ENCODE measurements around the gene ROBO1.

Gene ROBO1

GRCh38 chr3:78992830-78993229 is 775.0 kb downstream of the ROBO1 start:
- Histone ChIP-seq H3K9me3 (replicated peaks; ENCODE audit: insufficient read depth, low read length) (no peaks in the 10 kb centered on the region), H2AFZ (ENCODE audit: low read length) (no peak overlapping the region), H3K4me1 (ENCODE audit: low read length) (peaks cover 13% of the 10 kb centered on the region), H3K27me3 (replicated peaks; ENCODE audit: insufficient read depth, low read length) (no peaks in the 10 kb centered on the region), H3K4me3 (ENCODE audit: low read length) (no peak overlapping the region), H3K9ac (ENCODE audit: low read length) (no peak overlapping the region), H3K79me2 (ENCODE audit: low read length) (peaks cover 20% of the 10 kb centered on the region), H3K27ac (ENCODE audit: low read length) (no peak overlapping the region), H3F3A (ENCODE audit: insufficient read depth, low read length) (no peaks in the 10 kb centered on the region), H3K9me2 (replicated peaks; ENCODE audit: insufficient read depth, low read length) (no peaks in the 10 kb centered on the region), H4K20me1 (ENCODE audit: insufficient read depth, low read length) (no peaks in the 10 kb centered on the region), H3K36me3 (replicated peaks; ENCODE audit: insufficient read depth, low read length) (no peaks in the 10 kb centered on the region), H3K4me2 (ENCODE audit: low read depth, low read length) (no peak overlapping the region)
- TF ChIP-seq EZH2phosphoT487 (IDR thresholded peaks at IDR 0.05; ENCODE audit: low read length) (no peak), CTCF (IDR thresholded peaks at IDR 0.05; ENCODE audit: low read length) (no peak), EZH2 (optimal IDR thresholded peaks at IDR 0.05; ENCODE audit: low read depth, low read length) (no peak)
- DNase-seq = no peak

- H3K36me3 ChIP-seq (replicated peaks; ENCODE audit: insufficient read depth, low read length) = no peaks in the 10 kb centered on the region
- no peak overlapping the region for H3K9ac ChIP-seq (ENCODE audit: low read length)
- no peaks in the 10 kb centered on the region for H3K9me2 ChIP-seq (replicated peaks; ENCODE audit: insufficient read depth, low read length)
- TF ChIP-seq CTCF (IDR thresholded peaks at IDR 0.05; ENCODE audit: low read length) (no peak), EZH2 (optimal IDR thresholded peaks at IDR 0.05; ENCODE audit: low read depth, low read length) (no peak), EZH2phosphoT487 (IDR thresholded peaks at IDR 0.05; ENCODE audit: low read length) (no peak)
- H3K4me2 ChIP-seq (ENCODE audit: low read depth, low read length) = no peak overlapping the region
- no peaks in the 10 kb centered on the region for H3K9me3 ChIP-seq (replicated peaks; ENCODE audit: insufficient read depth, low read length)
- no peaks in the 10 kb centered on the region for H3K27me3 ChIP-seq (replicated peaks; ENCODE audit: insufficient read depth, low read length)
- H3K4me3 ChIP-seq (ENCODE audit: low read length) = no peak overlapping the region
- DNase-seq = no peak
- peaks cover 16% of the 10 kb centered on the region for H3K79me2 ChIP-seq (ENCODE audit: low read length)
- peaks cover 13% of the 10 kb centered on the region for H3K4me1 ChIP-seq (ENCODE audit: low read length)
- H3F3A ChIP-seq (ENCODE audit: insufficient read depth, low read length) = no peaks in the 10 kb centered on the region
- no peak overlapping the region for H3K27ac ChIP-seq (ENCODE audit: low read length)
- no peak overlapping the region for H2AFZ ChIP-seq (ENCODE audit: low read length)
- H4K20me1 ChIP-seq (ENCODE audit: insufficient read depth, low read length) = no peaks in the 10 kb centered on the region
These were observed 775.4 kb downstream of the ROBO1 start for GRCh38 chr3:78992400-78992799.

GRCh38 chr3:78991656-78992055 is 776.1 kb downstream of the ROBO1 start:
- Histone ChIP-seq H3K9ac (ENCODE audit: low read length) (no peak overlapping the region), H4K20me1 (ENCODE audit: insufficient read depth, low read length) (no peaks in the 10 kb centered on the region), H3F3A (ENCODE audit: insufficient read depth, low read length) (no peaks in the 10 kb centered on the region), H3K4me2 (ENCODE audit: low read depth, low read length) (no peak overlapping the region), H2AFZ (ENCODE audit: low read length) (no peak overlapping the region), H3K4me3 (ENCODE audit: low read length) (no peak overlapping the region), H3K79me2 (ENCODE audit: low read length) (peaks cover 16% of the 10 kb centered on the region; the same call in 1 of the 2 replicates), H3K27ac (ENCODE audit: low read length) (no peak overlapping the region), H3K9me3 (replicated peaks; ENCODE audit: insufficient read depth, low read length) (no peaks in the 10 kb centered on the region), H3K36me3 (replicated peaks; ENCODE audit: insufficient read depth, low read length) (no peaks in the 10 kb centered on the region), H3K4me1 (ENCODE audit: low read length) (peaks cover 13% of the 10 kb centered on the region), H3K9me2 (replicated peaks; ENCODE audit: insufficient read depth, low read length) (no peaks in the 10 kb centered on the region), H3K27me3 (replicated peaks; ENCODE audit: insufficient read depth, low read length) (no peaks in the 10 kb centered on the region)
- no peak for DNase-seq
- TF ChIP-seq CTCF (IDR thresholded peaks at IDR 0.05; ENCODE audit: low read length) (no peak), EZH2 (optimal IDR thresholded peaks at IDR 0.05; ENCODE audit: low read depth, low read length) (no peak), EZH2phosphoT487 (IDR thresholded peaks at IDR 0.05; ENCODE audit: low read length) (no peak)

All from MM.1S (cell line).